ENCODE measurements around the gene PREX1.

Gene PREX1

DNA sequence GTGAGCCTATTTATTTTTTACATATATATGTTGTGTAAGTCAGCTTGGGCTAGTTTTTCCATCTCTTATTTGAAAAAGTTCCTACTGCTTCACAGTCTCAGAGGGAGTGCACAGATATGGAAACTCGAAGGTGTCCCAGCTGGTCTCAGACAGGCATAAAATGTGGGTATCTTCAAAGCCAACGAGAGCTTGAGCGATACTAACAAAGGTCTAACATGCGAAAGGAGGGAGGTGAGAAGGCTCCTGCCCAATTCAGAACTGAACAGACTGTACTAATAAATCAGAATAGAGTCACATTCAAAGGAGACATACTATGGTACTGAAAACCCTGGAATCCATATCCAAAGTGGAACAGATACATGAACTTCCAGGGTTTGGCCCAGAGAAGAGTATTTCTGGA lies 113.0 kb downstream of the PREX1 start:
- no peak overlapping the region for H3K9ac ChIP-seq
- H3K4me1 ChIP-seq (ENCODE audit: low read depth, poor library complexity, severe bottlenecking) = no peaks in the 10 kb centered on the region
- H3K4me3 ChIP-seq (IDR thresholded peaks at IDR 0.05; ENCODE audit: insufficient read depth, low read depth, low read length) = no peak overlapping the region
- no peaks in the 10 kb centered on the region for H3K79me2 ChIP-seq (ENCODE audit: insufficient read depth, low read depth)
- no peaks in the 10 kb centered on the region for H3K27me3 ChIP-seq (ENCODE audit: insufficient read depth, low read depth)
- TF ChIP-seq, protein P1, sequence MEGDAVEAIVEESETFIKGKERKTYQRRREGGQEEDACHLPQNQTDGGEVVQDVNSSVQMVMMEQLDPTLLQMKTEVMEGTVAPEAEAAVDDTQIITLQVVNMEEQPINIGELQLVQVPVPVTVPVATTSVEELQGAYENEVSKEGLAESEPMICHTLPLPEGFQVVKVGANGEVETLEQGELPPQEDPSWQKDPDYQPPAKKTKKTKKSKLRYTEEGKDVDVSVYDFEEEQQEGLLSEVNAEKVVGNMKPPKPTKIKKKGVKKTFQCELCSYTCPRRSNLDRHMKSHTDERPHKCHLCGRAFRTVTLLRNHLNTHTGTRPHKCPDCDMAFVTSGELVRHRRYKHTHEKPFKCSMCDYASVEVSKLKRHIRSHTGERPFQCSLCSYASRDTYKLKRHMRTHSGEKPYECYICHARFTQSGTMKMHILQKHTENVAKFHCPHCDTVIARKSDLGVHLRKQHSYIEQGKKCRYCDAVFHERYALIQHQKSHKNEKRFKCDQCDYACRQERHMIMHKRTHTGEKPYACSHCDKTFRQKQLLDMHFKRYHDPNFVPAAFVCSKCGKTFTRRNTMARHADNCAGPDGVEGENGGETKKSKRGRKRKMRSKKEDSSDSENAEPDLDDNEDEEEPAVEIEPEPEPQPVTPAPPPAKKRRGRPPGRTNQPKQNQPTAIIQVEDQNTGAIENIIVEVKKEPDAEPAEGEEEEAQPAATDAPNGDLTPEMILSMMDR (conservative IDR thresholded peaks at IDR 0.05; ENCODE audit: low read depth, low read length) = no peak
- H4K20me1 ChIP-seq (ENCODE audit: insufficient read depth) = no peaks in the 10 kb centered on the region
- no peaks in the 10 kb centered on the region for H3K36me3 ChIP-seq (ENCODE audit: insufficient read depth)
- H2AFZ ChIP-seq (ENCODE audit: low read depth) = no peak overlapping the region
- H3K4me2 ChIP-seq = no peak overlapping the region
- no peak overlapping the region for H3K27ac ChIP-seq

DNA sequence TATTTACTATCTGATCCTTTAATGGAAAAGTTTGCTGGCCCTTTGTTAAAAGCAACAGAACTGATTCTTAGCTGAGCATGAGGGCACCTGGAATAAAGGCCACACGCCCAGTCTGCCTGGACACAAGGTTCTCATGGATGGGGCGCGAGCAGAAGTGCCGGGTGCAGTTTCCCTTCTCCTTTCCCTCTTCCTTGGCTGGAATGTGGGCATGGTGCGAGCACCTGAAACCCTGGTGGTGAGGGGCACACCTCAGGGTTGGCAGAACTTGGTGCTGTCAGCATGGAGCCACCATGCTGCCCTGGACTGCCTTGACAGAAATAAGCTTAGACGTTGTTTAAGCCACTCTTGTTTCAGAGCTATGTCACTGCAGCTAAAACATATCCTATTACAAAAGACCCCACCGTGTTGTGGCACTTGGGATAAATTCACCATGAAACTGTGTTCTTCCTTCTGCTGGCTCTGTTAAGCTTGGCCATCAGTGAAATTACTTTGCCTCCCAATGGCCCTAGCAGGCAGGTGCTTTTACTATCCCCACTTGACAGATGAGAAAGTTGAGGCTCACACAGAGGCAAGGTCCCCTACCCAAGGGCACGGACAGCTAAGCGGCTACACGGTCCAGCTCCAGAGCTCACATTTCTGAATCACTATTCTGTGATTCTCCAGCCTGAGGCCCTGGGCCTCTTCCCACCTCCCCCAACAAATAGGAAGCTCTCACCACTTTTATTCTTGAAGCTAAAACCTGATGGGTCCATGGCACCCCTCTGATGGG lies 115.9 kb downstream of the PREX1 start:
- H3K79me2 ChIP-seq (ENCODE audit: insufficient read depth, low read depth) = no peaks in the 10 kb centered on the region
- H3K4me2 ChIP-seq = no peak overlapping the region
- H3K36me3 ChIP-seq (ENCODE audit: insufficient read depth) = no peaks in the 10 kb centered on the region
- H3K4me3 ChIP-seq (IDR thresholded peaks at IDR 0.05; ENCODE audit: insufficient read depth, low read depth, low read length) = no peak overlapping the region
- no peaks in the 10 kb centered on the region for H3K27me3 ChIP-seq (ENCODE audit: insufficient read depth, low read depth)
- TF ChIP-seq, protein P1 (conservative IDR thresholded peaks at IDR 0.05; ENCODE audit: low read depth, low read length) = no peak
- no peaks in the 10 kb centered on the region for H4K20me1 ChIP-seq (ENCODE audit: insufficient read depth)
- H3K4me1 ChIP-seq (ENCODE audit: low read depth, poor library complexity, severe bottlenecking) = no peaks in the 10 kb centered on the region
- no peak overlapping the region for H3K9ac ChIP-seq
- H2AFZ ChIP-seq (ENCODE audit: low read depth) = no peak overlapping the region
- no peak overlapping the region for H3K27ac ChIP-seq

DNA sequence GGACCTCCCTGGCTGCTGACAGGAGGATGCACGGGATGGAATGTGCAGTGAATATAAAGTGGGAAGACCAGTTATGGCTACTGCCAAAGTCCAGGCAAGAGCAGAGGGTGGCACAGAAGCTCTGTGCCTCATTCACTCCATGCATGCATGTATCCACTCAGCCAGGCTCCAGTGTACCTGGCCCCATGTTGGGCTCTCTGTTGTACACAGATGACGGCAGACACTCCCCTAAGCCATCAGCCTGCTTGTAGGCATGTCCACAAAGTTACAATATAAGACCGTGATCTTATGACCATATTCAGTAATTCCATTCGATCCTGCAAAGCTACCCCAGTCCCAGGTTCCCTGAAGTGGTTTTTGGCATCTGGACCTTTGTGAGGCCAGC lies 116.8 kb downstream of the PREX1 start:
- no peak overlapping the region for H3K9ac ChIP-seq
- no peak overlapping the region for H3K27ac ChIP-seq
- no peaks in the 10 kb centered on the region for H3K79me2 ChIP-seq (ENCODE audit: insufficient read depth, low read depth)
- no peak overlapping the region for H2AFZ ChIP-seq (ENCODE audit: low read depth)
- H3K4me3 ChIP-seq (IDR thresholded peaks at IDR 0.05; ENCODE audit: insufficient read depth, low read depth, low read length) = no peak overlapping the region
- no peaks in the 10 kb centered on the region for H4K20me1 ChIP-seq (ENCODE audit: insufficient read depth)
- no peaks in the 10 kb centered on the region; the same call in 1 of the 2 replicates for H3K27me3 ChIP-seq (ENCODE audit: insufficient read depth, low read depth)
- no peak overlapping the region for H3K4me2 ChIP-seq
- TF ChIP-seq, protein P1 (conservative IDR thresholded peaks at IDR 0.05; ENCODE audit: low read depth, low read length) = no peak
- H3K36me3 ChIP-seq (ENCODE audit: insufficient read depth) = no peaks in the 10 kb centered on the region
- H3K4me1 ChIP-seq (ENCODE audit: low read depth, poor library complexity, severe bottlenecking) = no peaks in the 10 kb centered on the region

DNA sequence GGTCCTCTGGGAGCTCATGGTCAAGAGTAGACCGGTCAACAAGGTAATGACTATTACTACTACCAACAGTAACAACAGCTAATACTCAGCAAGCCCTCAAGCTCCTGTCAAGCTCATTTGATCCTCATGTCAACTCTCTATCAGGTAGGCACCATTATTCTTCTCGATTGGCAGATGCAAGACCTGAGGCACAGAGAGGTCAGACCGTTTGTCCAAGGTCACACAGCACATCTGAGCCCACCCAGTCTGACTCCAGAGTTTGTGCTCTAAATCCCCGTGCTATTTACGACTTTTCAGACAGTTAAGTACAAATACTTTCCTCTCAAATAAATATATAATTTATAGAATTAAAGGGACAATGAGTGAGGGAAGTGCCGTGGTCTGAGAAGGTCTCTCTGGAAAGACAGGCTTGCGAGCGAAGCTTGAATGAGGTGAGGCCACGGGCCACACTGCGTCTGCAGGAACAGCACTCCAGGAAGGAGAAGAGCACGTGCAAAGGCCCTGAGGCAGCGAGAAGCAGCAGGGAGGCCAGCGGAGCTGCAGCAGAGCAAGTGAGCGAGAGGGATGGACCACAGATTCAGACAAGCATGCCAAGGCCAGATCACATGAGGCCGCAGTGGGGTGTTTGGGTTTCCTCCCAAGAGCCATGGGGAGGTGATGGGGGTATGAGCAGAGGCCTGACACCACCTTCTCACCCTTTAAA lies 117.3 kb downstream of the PREX1 start:
- H3K4me2 ChIP-seq = no peak overlapping the region
- no peaks in the 10 kb centered on the region for H3K4me1 ChIP-seq (ENCODE audit: low read depth, poor library complexity, severe bottlenecking)
- H3K27me3 ChIP-seq (ENCODE audit: insufficient read depth, low read depth) = no peaks in the 10 kb centered on the region; the same call in 1 of the 2 replicates
- no peak overlapping the region for H3K4me3 ChIP-seq (IDR thresholded peaks at IDR 0.05; ENCODE audit: insufficient read depth, low read depth, low read length)
- H2AFZ ChIP-seq (ENCODE audit: low read depth) = no peak overlapping the region
- no peak overlapping the region for H3K27ac ChIP-seq
- no peaks in the 10 kb centered on the region for H3K36me3 ChIP-seq (ENCODE audit: insufficient read depth)
- no peaks in the 10 kb centered on the region for H4K20me1 ChIP-seq (ENCODE audit: insufficient read depth)
- no peak overlapping the region for H3K9ac ChIP-seq
- no peaks in the 10 kb centered on the region for H3K79me2 ChIP-seq (ENCODE audit: insufficient read depth, low read depth)
- TF ChIP-seq, protein P1 (conservative IDR thresholded peaks at IDR 0.05; ENCODE audit: low read depth, low read length) = no peak
